Right lobe of liver (tissue), 4 donors: ENCODE results near the gene PHTF1.

Experiments
- CTCF ChIP-seq, 4 donors: fragments of 200-600 bp in 3 of 4; fragments of 450-650 bp in 1 of 4; IDR thresholded peaks; one replicate each; pipeline versions ENCODE4 v1.5.1 to v1.8.0; 2016 to 2022; ENCODE audit warnings: antibody characterized with exemption in 4 of 4, mild to moderate bottlenecking in 2 of 4
- POLR2A ChIP-seq: fragments of 450-650 bp; IDR thresholded peaks from one replicate; pipeline ENCODE4 v1.6.1; 2017; ENCODE audit warnings: antibody characterized with exemption, mild to moderate bottlenecking
- donor health status: DM: no; HTN: no; CAD: no.
- donor health status: DM: no; HTN: no; CAD: no.
- donor health status: DM: no; HTN: yes; CAD: no.

DNA sequence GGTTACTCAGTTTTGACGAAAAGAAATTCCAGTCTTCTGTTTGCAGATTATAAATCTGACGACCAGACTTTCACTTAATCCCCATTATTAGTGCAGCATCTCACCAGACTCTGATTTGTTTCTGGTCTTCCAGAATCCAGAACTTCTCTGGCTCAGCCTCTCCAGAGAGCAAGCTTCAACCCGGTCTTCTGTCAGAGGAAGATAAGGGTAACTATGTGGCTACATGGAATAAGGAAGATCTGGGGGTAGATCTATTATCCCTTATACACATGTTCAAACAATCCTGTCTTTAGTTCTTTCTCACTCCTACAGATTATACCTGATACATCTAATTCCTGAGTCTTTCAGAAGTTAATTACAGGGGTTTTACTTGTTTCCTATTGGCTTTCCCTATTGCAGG lies 9.9 kb downstream of the PHTF1 start:
- TF ChIP-seq CTCF (IDR thresholded peaks at IDR 0.05) (no peak), POLR2A (no peak)
